Right lobe of liver (tissue), 6 donors: Measurements from ENCODE around the gene HES2. TPM values are rescaled to one million over a fixed set of nuclear protein-coding genes. Genes with fewer than 3 reads are reported as not detected.

Experiments
- ATAC-seq, 4 donors: fragments of 200-7000 bp; cut with Tn5 transposase; one replicate each; pipeline ENCODE4 v1.9.1; 2020; ENCODE audit warnings: mild to moderate bottlenecking in 4 of 4, moderate library complexity in 4 of 4
- DNase-seq, 3 donors: peaks; one replicate each; pipeline ENCODE4 v3.0.0-alpha.2; 2020
- H3K27ac ChIP-seq, 3 donors: fragments of 200-600 bp; one replicate each; pipeline ENCODE4 v1.8.0; 2022
- H3K27me3 ChIP-seq, 2 donors: fragments of 200-600 bp; one replicate each; pipeline ENCODE4 v1.8.0; 2022
- H3K36me3 ChIP-seq, 4 donors: fragments of 200-600 bp; sonication (generic) in 1 of 4; one replicate each; pipeline versions ENCODE4 v1.5.1 to v1.8.0; 2017 to 2022; ENCODE audit warnings: control low read depth in 1 of 4
- H3K4me1 ChIP-seq, 4 donors: fragments of 200-600 bp; sonication (generic) in 1 of 4; one replicate each; pipeline versions ENCODE4 v1.5.1 to v1.8.0; 2017 to 2022; ENCODE audit warnings: control low read depth in 1 of 4
- H3K4me3 ChIP-seq, 3 donors: fragments of 200-600 bp; one replicate each; pipeline ENCODE4 v1.8.0; 2022
- H3K9me3 ChIP-seq, 4 donors: fragments of 200-600 bp; sonication (generic) in 1 of 4; one replicate each; pipeline versions ENCODE4 v1.5.1 to v1.8.0; 2017 to 2022; ENCODE audit warnings: control low read depth in 1 of 4
- POLR2A ChIP-seq: fragments of 450-650 bp; IDR thresholded peaks from one replicate; pipeline ENCODE4 v1.6.1; 2017; ENCODE audit warnings: antibody characterized with exemption, mild to moderate bottlenecking
- WGBS: methylation state at CpG from one replicate; pipeline ENCODE4 v1.1.6; 2018; ENCODE audit warnings: low coverage, low lambda C conversion rate; ENCODE audit not compliant: insufficient coverage; ENCODE audit errors: missing lambda C conversion rate; 5-methylcytosine and 5-hydroxymethylcytosine counted together
- intact Hi-C, 2 donors: fragments of 100-400 bp; cut with DNase I; formaldehyde crosslinking; loops; one replicate each; pipeline versions ENCODE4 v1.11.2 to v1.14.1; 2022
- long read RNA-seq: library from polyadenylated mRNA; unstranded; transcript quantifications from one replicate; pipeline ENCODE4 v2.0.0, GENCODE V29; 2019
- total RNA-seq, 6 experiments: library from RNA; depleted of rRNA in 2 of 6; stranded (reverse); fragments of >200 nt in 2 of 6; fragmentation: NEBNext Ultra II Directional in 3 of 6; extraction: Animal tissue kit (Norgen Biotek cat#: 25700) in 3 of 6; gene quantifications; one replicate each; pipeline versions ENCODE4 v1.1.0 to v1.2.4, GENCODE V29; 2016 to 2023
- TF ChIP-seq, protein P1 (sequence below), 4 donors: fragments of 200-600 bp in 3 of 4; fragments of 450-650 bp in 1 of 4; IDR thresholded peaks; one replicate each; pipeline versions ENCODE4 v1.5.1 to v1.8.0; 2016 to 2022; ENCODE audit warnings: antibody characterized with exemption in 4 of 4, mild to moderate bottlenecking in 2 of 4
- donor health status: DM: no; HTN: yes; CAD: no.
- donor health status: DM: no; HTN: no; CAD: no.
- donor health status: DM: no; HTN: no; CAD: no.
- donor health status: DM: no; HTN: yes; CAD: no.
- donor health status: DM: no; HTN: yes; CAD: no.

Gene HES2, protein sequence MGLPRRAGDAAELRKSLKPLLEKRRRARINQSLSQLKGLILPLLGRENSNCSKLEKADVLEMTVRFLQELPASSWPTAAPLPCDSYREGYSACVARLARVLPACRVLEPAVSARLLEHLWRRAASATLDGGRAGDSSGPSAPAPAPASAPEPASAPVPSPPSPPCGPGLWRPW
- total RNA-seq: 1 to 10 TPM in 1 of 6 experiments, under 1 TPM in 2, not detected in 3; 0.27 to 1.2 (median 0.68) TPM
- long read RNA-seq: 0 reads

DNA sequence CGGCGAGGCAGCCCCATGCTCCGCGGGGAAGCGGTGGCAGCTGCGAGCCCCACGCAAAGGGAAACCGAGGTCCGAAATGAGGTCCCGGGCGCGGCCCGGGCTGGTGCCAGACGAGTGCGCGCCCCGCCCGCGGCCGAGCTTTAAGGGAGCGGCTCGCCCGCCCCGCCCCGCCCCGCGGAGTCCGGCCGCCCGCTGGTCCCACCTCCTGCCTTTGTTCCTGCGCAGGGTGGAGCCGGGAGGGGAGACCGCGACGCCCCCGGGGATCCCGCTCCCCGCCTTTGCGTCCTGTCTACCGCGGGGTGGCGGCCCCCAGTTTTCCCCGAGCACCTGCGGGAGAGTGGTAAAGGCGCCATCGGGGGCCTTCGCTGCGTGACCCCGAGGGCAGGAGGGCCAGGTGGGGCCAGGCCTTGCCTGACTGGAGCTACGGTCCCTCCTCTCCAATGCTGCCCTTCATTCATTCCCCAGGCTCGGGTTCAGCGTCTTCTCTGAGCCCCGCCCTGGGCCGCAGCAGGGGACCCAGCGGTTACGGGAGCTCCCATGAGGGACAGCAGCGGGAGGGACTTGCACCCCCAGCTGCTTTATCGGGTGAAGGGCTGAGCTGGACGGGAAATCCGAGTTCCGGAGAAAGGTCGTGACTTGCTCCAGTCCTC lies at the start of gene HES2:
Gene HES2, minus strand, starts transcription at position 116 of the 650 bp plus-strand sequence. Its CDS starts 99 bp downstream, at position 17.
- no peak within 1 kb of the TSS for H3K27ac ChIP-seq
- intact Hi-C loops: loop anchor here in 1 of 2 donors (10.0 kb wide), 1 partner anchor 175 kb away; the partner anchor contains the start of gene HES3
- WGBS: 11% methylated on average over 9 of the region's 62 CpGs
- H3K36me3 ChIP-seq: no peaks in the 10 kb centered on the region
- DNase-seq (no peak), ATAC-seq (peak; percentile 9 to 25 (median 14))
- TF ChIP-seq, protein P1, sequence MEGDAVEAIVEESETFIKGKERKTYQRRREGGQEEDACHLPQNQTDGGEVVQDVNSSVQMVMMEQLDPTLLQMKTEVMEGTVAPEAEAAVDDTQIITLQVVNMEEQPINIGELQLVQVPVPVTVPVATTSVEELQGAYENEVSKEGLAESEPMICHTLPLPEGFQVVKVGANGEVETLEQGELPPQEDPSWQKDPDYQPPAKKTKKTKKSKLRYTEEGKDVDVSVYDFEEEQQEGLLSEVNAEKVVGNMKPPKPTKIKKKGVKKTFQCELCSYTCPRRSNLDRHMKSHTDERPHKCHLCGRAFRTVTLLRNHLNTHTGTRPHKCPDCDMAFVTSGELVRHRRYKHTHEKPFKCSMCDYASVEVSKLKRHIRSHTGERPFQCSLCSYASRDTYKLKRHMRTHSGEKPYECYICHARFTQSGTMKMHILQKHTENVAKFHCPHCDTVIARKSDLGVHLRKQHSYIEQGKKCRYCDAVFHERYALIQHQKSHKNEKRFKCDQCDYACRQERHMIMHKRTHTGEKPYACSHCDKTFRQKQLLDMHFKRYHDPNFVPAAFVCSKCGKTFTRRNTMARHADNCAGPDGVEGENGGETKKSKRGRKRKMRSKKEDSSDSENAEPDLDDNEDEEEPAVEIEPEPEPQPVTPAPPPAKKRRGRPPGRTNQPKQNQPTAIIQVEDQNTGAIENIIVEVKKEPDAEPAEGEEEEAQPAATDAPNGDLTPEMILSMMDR (IDR thresholded peaks at IDR 0.05): no peak
- no peak for TF ChIP-seq POLR2A
- peaks cover 0 to 33% (median 0%) of the 10 kb centered on the region in 4 donors for H3K4me1 ChIP-seq
- H3K4me3 ChIP-seq: peak within 1 kb of the TSS in 1 of 3 donors; percentile 21
- peaks cover 0 to 26% of the 10 kb centered on the region in 2 donors for H3K27me3 ChIP-seq
- H3K9me3 ChIP-seq: no peaks in the 10 kb centered on the region

DNA sequence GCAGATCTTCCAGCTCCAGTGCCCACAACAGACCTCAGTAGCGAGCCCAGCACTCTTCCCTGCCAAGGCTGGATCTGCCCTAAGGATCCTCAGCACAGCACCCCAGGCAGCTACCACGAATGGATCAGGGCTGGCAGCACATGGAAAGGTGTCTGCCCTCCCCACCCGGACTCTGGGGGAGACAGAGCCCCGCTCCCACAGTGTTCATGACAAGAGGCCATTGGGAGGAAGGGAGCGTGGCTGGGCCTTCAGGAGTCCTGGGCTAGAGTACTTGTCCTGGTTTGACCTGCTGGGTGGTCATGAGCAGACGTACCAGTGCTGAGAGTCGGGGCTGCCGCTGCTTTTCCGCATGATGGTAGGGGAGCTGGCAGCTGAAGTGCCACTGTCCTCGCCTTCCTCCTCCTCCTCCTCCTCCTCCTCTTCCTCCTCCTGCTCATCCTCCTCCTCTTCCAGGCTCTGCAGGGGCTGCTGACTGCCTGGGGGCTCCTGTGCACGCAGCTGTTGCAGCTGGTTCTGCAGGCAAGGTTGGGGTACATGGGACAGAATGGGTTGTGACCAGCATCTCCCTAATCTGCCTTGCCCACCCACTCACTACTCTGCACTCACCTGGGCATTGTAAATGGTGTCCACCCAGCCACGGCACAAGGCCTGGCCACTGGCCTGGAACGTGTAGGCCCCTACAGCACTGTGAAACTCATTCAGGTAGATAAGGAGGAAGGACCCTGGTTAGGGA lies 49.2 kb upstream of the HES2 start:
- intact Hi-C loops: no loop called here
- H3K4me3 ChIP-seq: no peak overlapping the region
- no peaks in the 10 kb centered on the region for H3K27me3 ChIP-seq
- 89% methylated on average over 1 of the region's 13 CpGs for WGBS
- H3K27ac ChIP-seq: no peak overlapping the region
- no peaks in the 10 kb centered on the region for H3K9me3 ChIP-seq
- DNase-seq: peak in 1 of 3 donors; percentile 48
- peaks cover 0 to 20% (median 4%) of the 10 kb centered on the region in 4 donors for H3K4me1 ChIP-seq
- H3K36me3 ChIP-seq: no peaks in the 10 kb centered on the region
- ATAC-seq: no peak
- TF ChIP-seq POLR2A: no peak
- TF ChIP-seq, protein P1 (IDR thresholded peaks at IDR 0.05): no peak

DNA sequence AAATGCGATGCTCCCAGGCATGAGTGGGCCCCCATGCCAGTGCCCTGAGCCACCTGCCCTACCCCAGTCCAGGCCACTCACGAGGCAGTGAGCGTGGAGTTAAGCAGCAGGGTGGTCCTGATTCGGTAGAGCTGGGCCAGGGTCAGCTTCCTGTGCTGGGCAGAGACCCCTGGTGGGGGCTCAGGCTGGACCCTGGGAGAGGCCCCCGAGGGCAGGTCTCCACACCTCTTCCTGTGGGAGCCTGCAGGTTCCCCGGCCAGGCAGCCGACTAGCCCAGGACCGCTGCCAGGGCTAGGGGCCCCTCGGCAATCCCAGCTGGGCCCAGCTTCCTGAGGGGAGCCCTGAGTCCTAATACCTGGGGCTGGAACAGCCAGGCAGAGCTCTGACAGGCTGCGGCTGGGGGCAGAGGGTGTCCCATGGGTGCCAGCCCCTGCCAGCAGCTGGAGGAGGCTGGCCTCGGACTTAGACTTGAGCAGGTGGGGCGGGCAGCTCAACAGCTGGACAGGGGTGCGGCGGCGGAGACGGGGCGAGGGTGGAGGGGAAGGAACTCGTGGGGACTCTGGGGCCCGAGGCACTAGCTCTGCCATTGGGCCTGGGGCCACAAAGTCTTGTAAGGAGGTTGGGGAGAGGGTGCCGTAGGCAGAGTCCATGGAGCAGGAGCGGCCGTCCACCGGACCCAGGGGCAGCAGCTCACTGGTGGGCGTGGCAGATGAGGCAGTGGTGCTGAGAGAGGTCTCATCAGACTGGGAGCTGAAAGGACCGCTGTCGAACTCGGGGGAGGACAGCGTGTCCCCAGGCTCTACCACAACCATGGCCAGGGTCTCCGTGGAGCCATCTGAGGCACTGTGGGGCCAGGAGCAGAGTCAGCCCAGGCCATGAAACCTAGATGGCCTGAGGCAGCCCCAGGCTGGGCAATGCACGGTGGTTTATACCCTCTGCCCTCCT lies 48.3 kb upstream of the HES2 start:
- Histone ChIP-seq H3K27me3 (no peaks in the 10 kb centered on the region), H3K27ac (no peak overlapping the region), H3K9me3 (no peaks in the 10 kb centered on the region), H3K4me3 (no peak overlapping the region), H3K4me1 (peaks cover 0 to 22% (median 5%) of the 10 kb centered on the region in 4 donors), H3K36me3 (no peaks in the 10 kb centered on the region)
- TF ChIP-seq POLR2A: no peak
- TF ChIP-seq, protein P1 (IDR thresholded peaks at IDR 0.05): no peak
- ATAC-seq (no peak), DNase-seq (peak in 1 of 3 donors; percentile 51)
- WGBS: 96% methylated on average over 8 of the region's 30 CpGs
- intact Hi-C loops: no loop called here

DNA sequence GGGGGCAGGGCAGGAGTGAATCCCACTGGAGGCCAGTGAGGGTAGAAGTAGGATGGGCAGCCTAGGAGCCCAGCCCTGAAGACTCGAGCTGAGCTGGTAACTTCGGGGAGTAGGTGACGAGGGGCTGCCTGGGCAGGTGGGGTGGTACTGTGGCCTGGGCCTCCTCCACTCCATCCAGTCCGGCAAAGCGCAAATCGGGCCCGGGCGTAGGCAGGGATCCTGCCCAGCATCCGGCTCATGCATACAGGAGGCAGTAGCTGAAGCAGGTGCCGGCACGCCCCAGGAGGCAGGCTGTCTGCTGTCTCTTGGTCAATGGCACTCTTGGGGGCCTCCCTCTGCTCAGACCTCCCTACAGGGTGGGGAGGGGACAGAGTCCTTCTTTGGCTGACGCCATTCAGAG lies 47.5 kb upstream of the HES2 start:
- Histone ChIP-seq H3K4me3 (no peak overlapping the region), H3K4me1 (peaks cover 0 to 18% (median 4%) of the 10 kb centered on the region in 4 donors), H3K36me3 (no peaks in the 10 kb centered on the region), H3K27ac (no peak overlapping the region), H3K9me3 (no peaks in the 10 kb centered on the region), H3K27me3 (no peaks in the 10 kb centered on the region)
- TF ChIP-seq, protein P1 (IDR thresholded peaks at IDR 0.05): no peak
- no peak for TF ChIP-seq POLR2A
- no peak for DNase-seq
- no peak for ATAC-seq
- no CpG with 5 or more reads among the region's 12 CpGs for WGBS
- intact Hi-C loops: no loop called here
